HG03196 (cell line): ENCODE data around the gene PATJ.
"Not testable (repeated sequence)": the region's sequence is repeated elsewhere in the genome, so short reads cannot be mapped to it uniquely, and the experiment has no call there.

Experiments used
- ATAC-seq: cut with Tn5 transposase; IDR thresholded peaks from one replicate; pipeline ENCODE4 v1.9.1; 2021; ENCODE audit not compliant: unreplicated experiment

PATJ gene, protein sequence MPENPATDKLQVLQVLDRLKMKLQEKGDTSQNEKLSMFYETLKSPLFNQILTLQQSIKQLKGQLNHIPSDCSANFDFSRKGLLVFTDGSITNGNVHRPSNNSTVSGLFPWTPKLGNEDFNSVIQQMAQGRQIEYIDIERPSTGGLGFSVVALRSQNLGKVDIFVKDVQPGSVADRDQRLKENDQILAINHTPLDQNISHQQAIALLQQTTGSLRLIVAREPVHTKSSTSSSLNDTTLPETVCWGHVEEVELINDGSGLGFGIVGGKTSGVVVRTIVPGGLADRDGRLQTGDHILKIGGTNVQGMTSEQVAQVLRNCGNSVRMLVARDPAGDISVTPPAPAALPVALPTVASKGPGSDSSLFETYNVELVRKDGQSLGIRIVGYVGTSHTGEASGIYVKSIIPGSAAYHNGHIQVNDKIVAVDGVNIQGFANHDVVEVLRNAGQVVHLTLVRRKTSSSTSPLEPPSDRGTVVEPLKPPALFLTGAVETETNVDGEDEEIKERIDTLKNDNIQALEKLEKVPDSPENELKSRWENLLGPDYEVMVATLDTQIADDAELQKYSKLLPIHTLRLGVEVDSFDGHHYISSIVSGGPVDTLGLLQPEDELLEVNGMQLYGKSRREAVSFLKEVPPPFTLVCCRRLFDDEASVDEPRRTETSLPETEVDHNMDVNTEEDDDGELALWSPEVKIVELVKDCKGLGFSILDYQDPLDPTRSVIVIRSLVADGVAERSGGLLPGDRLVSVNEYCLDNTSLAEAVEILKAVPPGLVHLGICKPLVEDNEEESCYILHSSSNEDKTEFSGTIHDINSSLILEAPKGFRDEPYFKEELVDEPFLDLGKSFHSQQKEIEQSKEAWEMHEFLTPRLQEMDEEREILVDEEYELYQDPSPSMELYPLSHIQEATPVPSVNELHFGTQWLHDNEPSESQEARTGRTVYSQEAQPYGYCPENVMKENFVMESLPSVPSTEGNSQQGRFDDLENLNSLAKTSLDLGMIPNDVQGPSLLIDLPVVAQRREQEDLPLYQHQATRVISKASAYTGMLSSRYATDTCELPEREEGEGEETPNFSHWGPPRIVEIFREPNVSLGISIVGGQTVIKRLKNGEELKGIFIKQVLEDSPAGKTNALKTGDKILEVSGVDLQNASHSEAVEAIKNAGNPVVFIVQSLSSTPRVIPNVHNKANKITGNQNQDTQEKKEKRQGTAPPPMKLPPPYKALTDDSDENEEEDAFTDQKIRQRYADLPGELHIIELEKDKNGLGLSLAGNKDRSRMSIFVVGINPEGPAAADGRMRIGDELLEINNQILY (N-terminal part only)

DNA sequence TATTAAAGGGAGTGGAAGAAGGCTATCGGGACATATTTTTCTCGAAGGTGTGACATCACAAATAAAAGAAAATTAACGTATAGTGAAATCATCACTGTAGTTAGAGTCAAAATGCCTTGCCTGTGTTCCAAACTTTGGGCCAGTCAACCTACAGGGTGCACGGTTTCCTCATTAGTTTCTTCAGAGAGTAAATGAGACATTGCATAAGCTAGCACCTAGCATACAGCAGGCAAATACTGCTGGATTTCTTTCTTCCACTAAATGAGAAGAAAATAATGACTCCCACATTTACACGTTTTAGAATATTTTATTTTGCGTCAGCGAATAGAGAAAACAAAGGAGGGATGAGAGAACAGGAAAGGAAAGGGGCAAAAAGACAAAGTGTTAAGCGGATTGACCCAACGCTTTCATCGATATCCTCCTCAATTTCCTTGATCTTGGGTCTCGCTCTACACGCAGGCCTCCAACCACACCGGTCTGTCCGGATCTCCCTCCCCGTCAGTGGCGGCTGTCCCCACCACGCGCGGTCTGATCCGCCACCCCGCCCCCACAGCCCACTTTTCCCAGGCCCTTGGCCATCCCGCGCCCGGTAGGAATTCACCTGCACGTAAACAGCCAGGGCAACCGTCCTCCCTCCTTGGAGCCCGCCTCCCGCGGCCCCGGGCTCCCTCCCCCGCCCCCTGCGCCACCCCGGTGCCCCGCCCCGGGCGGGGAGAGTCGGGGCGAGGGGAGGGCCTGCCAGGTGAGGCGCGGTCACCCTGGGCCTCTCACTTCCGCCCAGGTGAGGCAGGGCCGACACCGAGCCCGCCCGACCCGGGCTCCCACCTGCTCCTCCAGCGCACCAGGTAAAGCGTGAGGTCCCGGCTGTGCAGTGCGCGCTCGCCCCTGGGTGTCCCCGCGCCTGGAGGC, at the start of gene PATJ:
Gene PATJ (plus strand): TSS at position 770 of the 909 bp plus-strand sequence. CDS start 20,413 bp downstream, outside the sequence.
- ATAC-seq = peak; percentile 70

DNA sequence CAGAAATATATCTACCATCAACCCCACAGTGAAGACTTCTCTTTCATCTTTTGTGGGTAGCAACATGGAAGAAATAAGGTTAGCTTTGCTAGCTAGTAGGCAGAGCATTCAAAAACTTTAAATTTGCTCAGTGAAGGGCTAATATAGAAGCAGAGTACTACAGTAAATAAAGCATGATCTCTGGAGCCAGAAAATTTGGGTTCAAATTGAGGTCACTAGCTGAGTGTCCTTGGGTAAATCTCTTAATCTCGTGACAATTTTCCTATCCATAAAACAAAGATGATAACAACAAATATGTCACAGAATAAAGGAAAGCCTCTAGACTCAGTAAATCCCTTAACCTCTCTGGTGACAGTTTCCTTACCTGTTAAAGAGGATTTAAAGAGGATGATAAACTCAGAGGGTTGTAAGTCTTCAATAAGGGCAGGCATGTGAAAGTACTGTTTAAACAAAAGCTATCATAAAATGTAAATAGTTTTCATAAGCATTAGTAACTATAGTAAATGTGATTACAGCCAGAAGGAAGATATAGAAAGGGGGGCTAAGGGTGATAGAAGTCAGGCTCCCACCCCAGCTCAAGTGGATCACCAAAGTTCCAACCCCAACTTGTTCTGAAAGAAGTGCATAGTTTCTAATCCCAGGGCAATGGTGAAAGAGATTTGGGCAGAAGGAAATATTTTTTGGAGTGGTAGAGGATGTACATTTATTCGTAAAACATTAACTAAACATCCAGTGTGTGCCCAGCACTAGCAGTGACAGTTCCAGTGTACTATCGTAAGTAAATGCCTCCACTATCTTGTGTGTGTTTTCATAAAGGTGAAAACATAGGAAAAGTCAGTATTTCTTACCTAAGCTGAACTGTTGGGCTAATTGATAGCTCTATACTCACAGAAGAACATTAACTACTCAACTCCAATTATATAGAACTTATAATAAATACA, 42.1 kb upstream of the PATJ start:
- no peak for ATAC-seq

DNA sequence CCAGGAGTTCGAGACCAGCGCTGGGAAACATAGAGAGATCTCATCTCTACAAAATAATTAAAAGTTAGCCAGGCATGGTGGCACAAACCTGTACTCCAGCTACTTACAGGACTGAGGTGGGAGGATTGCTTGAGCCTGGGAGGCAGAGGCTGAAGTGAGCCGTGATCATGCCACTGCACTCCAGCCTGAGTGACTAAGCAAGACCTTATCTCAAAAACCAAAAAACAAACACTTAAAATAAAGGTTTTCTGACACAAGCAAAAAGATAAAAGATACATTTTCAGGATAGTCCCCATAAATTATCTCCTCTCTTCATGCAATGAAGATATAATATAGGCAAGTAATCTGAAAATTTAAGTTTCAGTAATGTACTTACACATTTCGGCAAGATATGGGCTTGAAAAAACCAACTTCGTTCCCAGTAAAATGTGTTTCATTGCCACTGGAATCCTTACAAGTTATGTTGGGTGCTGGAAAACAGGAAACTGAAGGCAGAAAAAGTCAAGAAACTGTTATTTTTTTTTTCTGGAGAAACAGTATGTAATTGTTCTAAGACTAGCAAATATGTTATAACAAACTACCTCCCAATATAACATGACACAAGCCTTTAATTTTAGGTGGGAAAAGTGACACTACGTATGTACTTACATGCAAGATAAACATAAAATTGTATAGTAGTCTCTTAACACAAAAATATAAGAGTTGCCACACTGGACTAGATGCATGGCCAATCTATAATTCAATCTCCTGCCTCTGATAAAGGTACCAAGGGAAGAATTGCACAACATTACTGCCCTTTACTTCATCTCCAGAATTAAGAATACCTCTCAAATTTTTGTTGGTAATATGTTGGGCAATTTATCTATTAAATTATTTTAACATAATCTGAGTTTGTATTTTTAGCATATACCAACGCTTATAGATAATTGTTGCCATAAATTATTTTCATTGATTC, 33.0 kb upstream of the PATJ start:
- no peak for ATAC-seq

DNA sequence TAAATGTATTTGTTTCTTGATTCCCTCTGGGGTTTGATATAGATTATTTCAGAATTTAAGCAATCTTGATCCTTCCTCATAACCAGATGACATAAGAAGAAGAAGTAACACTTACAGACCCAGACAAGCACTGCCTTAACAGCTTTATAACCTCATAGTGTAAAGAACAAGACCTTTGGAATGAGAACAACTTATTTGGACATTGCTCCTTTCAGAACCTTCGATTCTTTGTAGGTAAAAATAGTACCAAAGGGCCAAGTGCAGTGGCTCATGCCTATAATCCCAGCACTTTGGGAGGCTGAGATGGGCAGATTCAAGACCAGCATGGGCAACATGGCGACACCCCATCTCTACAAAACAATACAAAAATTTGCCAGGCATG, 32.4 kb upstream of the PATJ start:
- ATAC-seq = no peak

DNA sequence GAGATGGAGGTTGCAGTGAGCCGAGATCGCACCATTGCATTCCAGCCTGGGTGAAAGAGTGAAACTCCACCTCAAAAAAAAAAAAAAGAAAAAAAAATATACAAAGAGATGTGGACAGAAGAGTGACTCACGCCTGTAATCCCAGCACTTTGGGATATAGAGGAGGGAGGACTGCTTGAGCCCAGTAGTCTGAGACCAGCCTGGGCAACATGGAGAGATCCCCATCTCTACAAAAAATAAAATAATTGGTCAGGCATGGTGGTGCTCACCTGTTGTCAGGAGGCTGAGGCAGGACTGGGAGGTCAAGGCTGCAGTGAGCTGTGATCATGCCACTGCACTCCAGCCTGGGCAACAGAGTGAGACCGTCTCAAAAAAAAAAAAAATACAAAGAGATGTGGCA, 31.0 kb upstream of the PATJ start:
- not testable (repeated sequence) for ATAC-seq

DNA sequence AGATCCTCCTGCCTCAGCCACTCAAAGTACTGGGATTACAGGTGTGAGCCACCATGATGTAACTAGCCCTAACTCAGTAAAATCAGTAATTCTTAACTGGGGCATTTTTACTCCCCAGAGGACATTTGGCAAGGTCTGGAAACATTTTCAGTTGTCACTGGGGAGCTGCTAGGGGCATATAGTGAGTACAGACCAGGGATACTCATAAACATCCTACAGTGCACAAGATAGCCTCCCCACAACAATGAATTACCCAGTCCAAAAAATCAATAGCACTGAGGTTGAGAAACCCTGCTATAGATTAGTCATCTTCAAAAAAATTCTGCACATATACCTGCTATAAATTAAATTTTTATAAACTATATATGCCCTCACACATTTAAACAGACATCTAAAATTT, 30.3 kb upstream of the PATJ start:
- no peak for ATAC-seq

DNA sequence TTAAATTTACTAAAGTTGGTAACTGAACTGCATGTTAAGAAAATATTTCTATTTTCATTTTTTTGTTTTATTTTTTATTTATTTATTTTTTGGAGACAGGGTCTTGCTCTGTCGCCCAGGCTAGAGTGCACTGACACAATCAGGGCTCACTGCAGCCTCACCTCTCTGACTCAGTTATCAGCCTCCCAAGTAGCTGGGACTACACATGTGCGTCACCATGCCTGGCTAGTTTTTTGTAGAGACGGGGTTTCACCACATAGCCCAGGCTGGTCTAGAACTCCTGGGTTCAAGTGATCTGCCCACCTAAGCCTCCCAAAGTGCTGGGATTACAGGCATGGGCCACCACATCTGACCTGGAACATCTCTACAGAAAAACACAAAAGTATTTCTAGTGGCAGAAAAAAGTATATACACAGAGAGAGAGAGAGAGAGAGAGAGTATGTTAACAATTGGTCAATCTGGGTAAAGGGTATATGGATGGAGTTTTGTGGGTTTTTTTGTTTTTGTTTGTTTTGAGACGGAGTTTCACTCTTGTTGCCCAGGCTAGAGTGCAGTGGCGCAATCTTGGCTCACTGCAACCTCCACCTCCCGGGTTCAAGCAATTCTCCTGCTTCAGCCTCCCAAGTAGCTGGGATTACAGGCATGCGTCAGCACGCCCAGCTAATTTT, 23.1 kb upstream of the PATJ start:
- ATAC-seq = not testable (repeated sequence)

DNA sequence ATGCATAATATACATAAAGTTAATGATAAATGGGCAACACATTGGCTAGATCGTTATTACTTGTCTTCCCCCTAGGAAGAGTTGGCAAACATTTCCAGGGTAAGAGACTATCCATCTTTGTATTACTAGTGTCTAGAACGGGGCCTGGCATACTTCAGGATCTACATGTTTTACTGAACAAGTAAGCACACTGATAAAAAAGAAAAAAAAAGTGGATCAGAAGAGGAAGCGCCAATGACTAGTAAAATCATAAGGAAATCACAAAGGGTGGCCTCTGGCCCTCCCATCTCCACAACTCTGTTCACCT, 17.8 kb upstream of the PATJ start:
- ATAC-seq = no peak

DNA sequence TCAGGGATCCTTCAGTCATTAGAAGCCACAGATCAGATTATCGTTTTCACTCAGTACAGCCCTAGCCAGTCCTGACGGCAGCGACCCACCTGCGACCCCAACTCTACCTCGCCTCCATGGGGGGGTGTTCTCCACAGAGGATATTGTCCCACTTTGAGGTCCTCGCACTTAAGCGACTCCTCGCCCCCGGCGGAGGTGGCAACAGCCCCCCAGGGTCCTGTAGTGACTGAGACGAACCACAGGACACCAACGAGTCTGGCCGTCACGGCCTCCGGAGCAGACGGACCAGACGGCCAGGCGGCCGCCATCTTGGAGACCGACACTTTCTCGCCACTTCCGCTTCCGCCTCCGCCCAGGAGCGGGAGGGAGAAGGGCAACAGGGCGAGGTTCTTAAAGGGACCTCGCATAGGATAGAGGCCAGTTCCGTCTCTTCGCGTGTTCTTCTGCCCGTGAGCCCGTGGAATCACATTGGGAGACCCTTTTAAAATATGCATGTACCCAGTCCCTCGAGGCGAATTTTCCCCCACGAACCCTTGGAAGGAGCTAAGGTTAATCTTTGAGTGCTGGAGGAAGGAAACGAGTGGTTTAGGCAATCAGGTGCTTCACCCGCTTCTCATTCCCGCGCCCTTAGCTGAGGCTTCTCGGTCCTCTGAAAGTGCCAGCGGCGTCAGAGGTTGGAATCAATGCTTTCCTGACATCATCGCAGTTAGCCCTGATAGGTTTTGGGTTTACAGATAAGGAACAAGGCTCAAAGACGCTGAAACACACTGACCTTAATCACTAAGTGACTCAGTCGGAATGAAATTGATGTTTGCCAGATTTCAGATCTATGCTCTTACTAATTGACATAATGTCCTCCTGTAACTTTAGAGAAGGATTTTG, 17.2 kb upstream of the PATJ start, which contains the start of gene TM2D1:
Gene TM2D1 (minus strand): TSS at position 329 of the 882 bp plus-strand sequence. CDS start 21 bp downstream, at position 308.
- ATAC-seq = peak; percentile 99

DNA sequence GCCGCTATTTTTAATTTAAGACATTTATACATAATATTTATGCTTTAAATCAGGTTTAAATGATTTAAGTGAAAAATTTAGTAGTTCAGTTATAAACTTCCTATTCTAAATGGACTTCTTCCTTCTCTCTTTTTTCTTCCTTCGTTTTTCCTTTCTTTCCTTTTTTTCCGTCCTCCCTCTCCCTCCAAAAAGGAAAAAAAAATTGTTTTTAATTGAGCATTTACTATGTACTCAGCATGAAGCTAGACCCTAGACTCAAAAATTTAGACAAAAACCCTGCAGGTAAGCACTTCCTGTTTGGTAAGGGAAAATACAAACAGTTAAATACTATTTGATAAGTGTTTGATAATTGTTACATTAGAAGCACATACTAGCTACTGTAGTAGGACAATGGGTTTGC, 14.7 kb upstream of the PATJ start:
- ATAC-seq = no peak

DNA sequence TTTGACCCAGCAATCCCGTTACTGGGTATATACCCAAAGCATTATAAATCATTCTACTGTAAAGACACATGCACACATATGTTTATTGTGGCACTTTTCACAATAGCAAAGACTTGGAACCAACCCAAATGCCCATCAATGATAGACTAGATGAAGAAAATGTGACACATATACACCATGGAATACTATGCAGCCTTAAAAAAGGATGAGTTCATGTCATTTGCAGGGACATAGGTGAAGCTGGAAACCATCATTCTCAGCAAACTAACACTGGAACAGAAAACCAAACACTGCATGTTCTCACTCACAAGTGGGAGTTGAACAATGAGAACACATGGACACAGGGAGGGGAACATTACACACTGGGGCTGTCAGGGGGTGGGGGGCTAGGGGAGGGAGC, 11.6 kb upstream of the PATJ start:
- ATAC-seq = not testable (repeated sequence)

DNA sequence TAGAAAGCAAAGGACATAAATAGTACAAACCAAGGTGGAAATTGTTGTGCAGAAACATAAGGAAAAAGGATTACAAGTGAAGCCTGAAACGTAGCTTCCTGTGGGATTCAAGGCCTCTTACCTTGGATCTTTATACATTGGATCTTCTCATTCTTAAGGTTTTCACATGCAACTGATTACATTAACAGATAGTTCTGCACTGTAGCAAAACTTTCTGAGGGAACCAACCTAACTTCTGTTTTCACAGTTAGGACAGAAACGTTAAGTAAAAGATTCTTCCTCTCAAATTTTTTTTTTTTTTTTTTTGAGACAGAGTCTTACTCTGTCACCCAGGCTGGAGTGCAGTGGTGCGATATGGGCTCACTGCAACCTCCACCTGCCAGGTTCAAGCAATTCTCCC, 9.6 kb upstream of the PATJ start:
- ATAC-seq = no peak

DNA sequence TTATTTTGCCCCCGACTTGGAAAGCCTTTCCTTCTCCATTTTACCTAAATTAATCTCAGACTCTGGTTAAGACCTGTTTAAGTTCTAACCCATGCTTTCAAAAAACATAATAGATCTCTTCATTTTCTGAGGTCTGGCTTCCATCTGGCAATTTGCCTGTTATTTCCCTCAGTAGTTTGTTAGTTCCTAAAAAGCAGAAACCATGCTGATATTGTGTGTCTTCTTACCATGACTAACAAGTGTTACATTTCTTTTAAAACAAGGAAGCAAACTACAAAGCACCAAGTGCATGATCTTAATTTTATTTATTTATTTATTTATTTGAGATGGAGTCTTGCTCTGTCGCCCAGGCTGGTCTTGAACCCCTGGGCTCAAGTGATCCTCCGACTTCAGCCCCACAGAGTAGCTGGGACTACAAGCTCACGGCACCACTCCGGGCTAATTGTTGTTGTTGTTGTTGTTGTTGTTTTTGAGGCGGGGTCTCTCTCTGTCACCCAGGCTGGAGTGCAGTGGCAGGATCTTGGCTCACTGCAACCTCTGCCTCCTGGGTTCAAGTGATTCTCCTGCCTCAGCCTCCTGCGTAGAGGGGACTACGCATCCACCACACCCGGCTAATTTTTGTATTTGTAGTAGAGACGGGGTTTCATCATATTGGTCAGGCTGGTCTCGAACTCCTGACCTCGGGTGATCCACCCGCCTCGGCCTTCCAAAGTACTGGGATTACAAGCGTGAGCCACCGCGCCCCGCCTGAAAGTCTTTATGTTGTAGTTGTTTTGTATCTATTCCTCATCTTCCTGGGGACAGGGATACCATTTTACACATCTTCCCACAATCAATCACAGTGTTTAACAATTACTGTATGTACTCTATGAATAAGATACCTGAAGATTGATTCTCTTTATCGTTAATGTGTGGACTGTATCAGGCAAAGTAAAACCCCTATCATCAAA, 1.3 kb upstream of the PATJ start:
- no peak for ATAC-seq

DNA sequence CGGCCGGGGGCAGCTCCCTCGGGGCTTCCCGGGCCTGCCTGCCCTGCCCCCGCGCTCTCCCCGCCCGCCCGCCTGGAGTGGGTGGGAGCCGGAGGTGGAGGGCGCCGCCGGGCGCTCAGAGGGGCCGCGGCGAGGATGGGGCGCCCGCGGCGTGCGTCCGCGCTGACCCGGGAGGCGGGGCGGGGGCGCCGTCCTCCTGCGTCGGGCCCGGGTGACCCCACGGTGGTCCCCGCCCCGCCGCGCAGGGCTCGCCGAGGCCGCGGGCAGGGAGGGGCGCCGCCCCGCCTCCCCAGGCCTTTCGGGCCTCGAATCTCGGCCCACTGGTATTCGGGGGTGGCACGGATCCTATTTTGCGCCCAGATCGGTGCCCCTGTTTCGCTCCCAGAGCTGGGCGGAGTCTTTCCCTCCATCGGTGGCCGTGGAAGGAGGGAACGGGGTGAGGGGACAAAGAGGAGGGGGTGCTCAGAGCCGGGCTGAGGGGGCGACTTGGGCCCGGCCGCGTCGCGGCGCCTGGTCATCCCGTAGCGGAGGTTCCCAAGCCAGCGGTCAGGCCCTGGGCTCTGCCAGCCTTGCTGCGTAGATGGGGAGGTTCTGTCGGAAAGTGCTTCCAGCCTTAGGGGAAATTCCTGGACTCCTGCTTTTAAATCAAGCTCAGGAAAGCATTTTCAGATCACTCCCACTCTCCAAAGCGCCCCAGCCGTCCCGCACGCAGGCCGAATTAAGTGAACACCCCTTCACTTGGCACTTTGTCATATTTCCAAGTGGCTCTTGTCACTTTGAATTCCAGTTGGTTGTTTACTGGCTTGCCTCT, 545 bp downstream of the PATJ start:
- ATAC-seq = peak; percentile 57

DNA sequence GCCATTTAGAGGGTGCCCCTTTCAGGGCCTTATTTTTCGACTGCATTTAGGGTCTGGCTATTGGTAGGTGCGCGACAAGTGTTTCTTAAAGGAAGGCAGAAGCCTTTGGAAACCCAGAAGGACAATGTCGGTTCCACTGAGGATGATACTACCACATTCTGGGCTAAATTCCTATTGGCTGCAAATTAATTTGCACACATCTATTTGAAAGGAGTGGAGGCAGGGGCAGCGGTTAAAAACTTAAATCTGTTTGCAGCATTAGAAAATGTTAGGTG, 1.1 kb downstream of the PATJ start:
- no peak for ATAC-seq
